Measurements from ENCODE around the gene COP1.

The COP1 gene

GRCh38 chr1:176058686-176059085 lies 148.4 kb downstream of the COP1 start:
- no peak overlapping the region for H3K4me3 ChIP-seq (IDR thresholded peaks at IDR 0.05; ENCODE audit: insufficient read depth, low read depth, low read length)
- TF ChIP-seq CTCF (conservative IDR thresholded peaks at IDR 0.05; ENCODE audit: low read depth, low read length): no peak
- H2AFZ ChIP-seq (ENCODE audit: low read depth): no peak overlapping the region
- H3K36me3 ChIP-seq (ENCODE audit: insufficient read depth): no peaks in the 10 kb centered on the region
- H3K4me1 ChIP-seq (ENCODE audit: low read depth, poor library complexity, severe bottlenecking): peaks cover 6% of the 10 kb centered on the region
- no peak overlapping the region for H3K4me2 ChIP-seq
- H3K27ac ChIP-seq: no peak overlapping the region
- no peaks in the 10 kb centered on the region for H3K79me2 ChIP-seq (ENCODE audit: insufficient read depth, low read depth)
- H3K27me3 ChIP-seq (ENCODE audit: insufficient read depth, low read depth): no peaks in the 10 kb centered on the region
- H4K20me1 ChIP-seq (ENCODE audit: insufficient read depth): no peaks in the 10 kb centered on the region
- no peak overlapping the region for H3K9ac ChIP-seq

GRCh38 chr1:176056312-176056711 lies 150.8 kb downstream of the COP1 start:
- H2AFZ ChIP-seq (ENCODE audit: low read depth): no peak overlapping the region
- H3K4me3 ChIP-seq (IDR thresholded peaks at IDR 0.05; ENCODE audit: insufficient read depth, low read depth, low read length): no peak overlapping the region
- no peak overlapping the region for H3K4me2 ChIP-seq
- no peak overlapping the region for H3K9ac ChIP-seq
- no peaks in the 10 kb centered on the region for H4K20me1 ChIP-seq (ENCODE audit: insufficient read depth)
- H3K79me2 ChIP-seq (ENCODE audit: insufficient read depth, low read depth): no peaks in the 10 kb centered on the region
- peaks cover 6% of the 10 kb centered on the region for H3K4me1 ChIP-seq (ENCODE audit: low read depth, poor library complexity, severe bottlenecking)
- no peak overlapping the region for H3K27ac ChIP-seq
- TF ChIP-seq CTCF (conservative IDR thresholded peaks at IDR 0.05; ENCODE audit: low read depth, low read length): no peak
- no peaks in the 10 kb centered on the region for H3K27me3 ChIP-seq (ENCODE audit: insufficient read depth, low read depth)
- H3K36me3 ChIP-seq (ENCODE audit: insufficient read depth): no peaks in the 10 kb centered on the region

DNA sequence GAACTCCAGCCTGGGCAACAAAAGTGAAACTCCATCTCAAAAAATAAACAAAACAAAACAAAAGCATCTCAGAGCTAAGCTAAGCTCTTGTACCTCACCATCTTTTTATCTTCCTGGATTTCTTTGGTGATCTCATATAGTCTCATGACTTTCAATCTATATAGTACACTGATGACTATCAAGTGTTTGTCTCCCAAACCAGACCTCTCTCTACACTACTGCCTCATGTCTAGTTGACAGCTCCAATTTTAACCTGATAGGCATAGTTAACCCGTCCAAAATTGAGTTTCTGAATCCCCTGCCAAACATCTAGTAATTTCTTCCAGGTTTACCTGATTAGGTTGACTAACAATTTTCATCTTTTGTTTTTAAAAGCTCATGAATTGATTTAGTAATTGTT lies 151.7 kb downstream of the COP1 start:
- Histone ChIP-seq H3K36me3 (ENCODE audit: insufficient read depth) (no peaks in the 10 kb centered on the region), H3K27me3 (ENCODE audit: insufficient read depth, low read depth) (no peaks in the 10 kb centered on the region), H4K20me1 (ENCODE audit: insufficient read depth) (no peaks in the 10 kb centered on the region), H3K9ac (no peak overlapping the region), H3K27ac (no peak overlapping the region), H3K4me3 (IDR thresholded peaks at IDR 0.05; ENCODE audit: insufficient read depth, low read depth, low read length) (no peak overlapping the region), H3K4me1 (ENCODE audit: low read depth, poor library complexity, severe bottlenecking) (peaks cover 6% of the 10 kb centered on the region), H3K79me2 (ENCODE audit: insufficient read depth, low read depth) (no peaks in the 10 kb centered on the region), H2AFZ (ENCODE audit: low read depth) (no peak overlapping the region), H3K4me2 (no peak overlapping the region)
- no peak for TF ChIP-seq CTCF (conservative IDR thresholded peaks at IDR 0.05; ENCODE audit: low read depth, low read length)

- no peak overlapping the region for H3K9ac ChIP-seq
- no peaks in the 10 kb centered on the region for H3K36me3 ChIP-seq (ENCODE audit: insufficient read depth)
- TF ChIP-seq CTCF (conservative IDR thresholded peaks at IDR 0.05; ENCODE audit: low read depth, low read length): no peak
- H3K79me2 ChIP-seq (ENCODE audit: insufficient read depth, low read depth): no peaks in the 10 kb centered on the region
- H3K27ac ChIP-seq: no peak overlapping the region
- no peak overlapping the region for H3K4me3 ChIP-seq (IDR thresholded peaks at IDR 0.05; ENCODE audit: insufficient read depth, low read depth, low read length)
- no peak overlapping the region for H2AFZ ChIP-seq (ENCODE audit: low read depth)
- no peaks in the 10 kb centered on the region for H4K20me1 ChIP-seq (ENCODE audit: insufficient read depth)
- no peaks in the 10 kb centered on the region for H3K27me3 ChIP-seq (ENCODE audit: insufficient read depth, low read depth)
- no peak overlapping the region for H3K4me2 ChIP-seq
- no peaks in the 10 kb centered on the region for H3K4me1 ChIP-seq (ENCODE audit: low read depth, poor library complexity, severe bottlenecking)
Measured at GRCh38 chr1:176051902-176052518, 155.1 kb downstream of the COP1 start.

Measured in KMS-11 (cell line).